Endothelial cell of umbilical vein (primary cell): Measurements from ENCODE around the gene ATP6AP2. TPM values are rescaled to one million over a fixed set of nuclear protein-coding genes. Genes with fewer than 3 reads are reported as not detected.

Experiments used
- BruUV-seq: library from RNA; stranded (reverse); fragments of 400-500 nt; replicated peaks from 2 replicates; lab custom pipeline; 2021; lab: Mats Ljungman, UMichigan
- CTCF ChIA-PET: fragments of 300-600, 350-600 bp; sonication (Branson Sonifier 250); formaldehyde crosslinking; loops from one replicate; lab custom pipeline; 2021; ENCODE audit warnings: antibody characterized with exemption, inconsistent platforms; lab: Charles Lee
- POLR2A ChIA-PET: fragments of 300-600, 350-600 bp; sonication (Branson Sonifier 250); formaldehyde crosslinking; loops from one replicate; lab custom pipeline; 2021; ENCODE audit warnings: antibody characterized with exemption, inconsistent platforms; lab: Charles Lee
- DNase-seq: peaks from one replicate; pipeline ENCODE4 v3.0.0-alpha.2; 2011; ENCODE audit warnings: low read depth, low spot score
- FAIRE-seq: peaks from 2 replicates; lab custom pipeline; 2011; peaks lifted over from hg19 to GRCh38; lab: Jason Lieb, UNC
- H2AFZ ChIP-seq: 2 replicates; pipeline ENCODE4 v1.6.0; 2012; ENCODE audit warnings: low read depth, low read length, control low read depth, inconsistent platforms
- H3K27ac ChIP-seq: 2 replicates; pipeline ENCODE4 v1.5.1; 2011; ENCODE audit warnings: low read depth, mild to moderate bottlenecking, control low read depth, low read length, moderate library complexity; ENCODE audit not compliant: insufficient read depth
- H3K27me3 ChIP-seq, 2 experiments: 2 replicates each; pipeline versions ENCODE4 v1.6.0 to v1.6.1; 2011; ENCODE audit warnings: low read length in 2 of 2, mixed read lengths in 1 of 2; ENCODE audit not compliant: control insufficient read depth in 2 of 2, insufficient read depth in 2 of 2
- H3K36me3 ChIP-seq, 2 experiments: 2 replicates in 1 of 2; 3 replicates in 1 of 2; pipeline ENCODE4 v1.5.1; 2011; ENCODE audit warnings: low read length in 2 of 2, mild to moderate bottlenecking in 1 of 2, moderate library complexity in 1 of 2; ENCODE audit not compliant: control insufficient read depth in 2 of 2, insufficient read depth in 2 of 2; ENCODE audit errors: extremely low read depth in 1 of 2
- H3K4me1 ChIP-seq: 3 replicates; pipeline ENCODE4 v1.5.1; 2011; ENCODE audit warnings: mild to moderate bottlenecking, low read length; ENCODE audit not compliant: control insufficient read depth, insufficient read depth; ENCODE audit errors: extremely low read depth
- H3K4me2 ChIP-seq: 2 replicates; pipeline ENCODE4 v1.6.1; 2011; ENCODE audit warnings: low read length, control low read depth, mixed read lengths; ENCODE audit not compliant: insufficient read depth
- H3K4me3 ChIP-seq, 3 experiments: fragments of 200-600 bp in 1 of 3; sonication (generic), shearing (Covaris generic) in 1 of 3; replicated peaks in 1 of 3; 2 replicates each; pipeline ENCODE4 v1.5.1; 2011 to 2016; ENCODE audit warnings: control low read depth in 3 of 3, low read length in 3 of 3, mild to moderate bottlenecking in 2 of 3, inconsistent platforms in 1 of 3, low read depth in 1 of 3, moderate library complexity in 1 of 3; ENCODE audit not compliant: insufficient read depth in 1 of 3
- H3K79me2 ChIP-seq: 2 replicates; pipeline ENCODE4 v1.6.0; 2012; ENCODE audit warnings: low read length, inconsistent platforms; ENCODE audit not compliant: control insufficient read depth, insufficient read depth
- H3K9ac ChIP-seq: replicated peaks from 2 replicates; pipeline ENCODE3; 2011; ENCODE audit warnings: low read length, control low read depth; ENCODE audit not compliant: insufficient read depth; ENCODE audit errors: extremely low read depth
- H3K9me1 ChIP-seq: replicated peaks from 3 replicates; pipeline ENCODE4 v1.6.0; 2011; ENCODE audit warnings: mild to moderate bottlenecking, low read length; ENCODE audit not compliant: control insufficient read depth, insufficient read depth; ENCODE audit errors: extremely low read depth
- H3K9me3 ChIP-seq: replicated peaks from 2 replicates; pipeline ENCODE4 v1.5.1; 2012; ENCODE audit warnings: low read length, inconsistent platforms; ENCODE audit not compliant: control insufficient read depth, insufficient read depth
- H4K20me1 ChIP-seq: replicated peaks from 2 replicates; pipeline ENCODE3; 2011; ENCODE audit warnings: mild to moderate bottlenecking, low read length; ENCODE audit not compliant: control insufficient read depth, insufficient read depth; ENCODE audit errors: extremely low read depth
- EZH2 ChIP-seq: IDR thresholded peaks from 2 replicates; pipeline ENCODE4 v1.6.1; 2012; ENCODE audit warnings: borderline replicate concordance, low read depth, mild to moderate bottlenecking, moderate library complexity, low read length, inconsistent platforms; ENCODE audit not compliant: severe bottlenecking
- FOS ChIP-seq: IDR thresholded peaks from 2 replicates; pipeline ENCODE4 v1.6.1; 2011; ENCODE audit warnings: mild to moderate bottlenecking, low read length, moderate library complexity, borderline replicate concordance; ENCODE audit not compliant: insufficient read depth
- GATA2 ChIP-seq: IDR thresholded peaks from 2 replicates; pipeline ENCODE4 v1.7.0; 2011; ENCODE audit warnings: low read depth, mild to moderate bottlenecking, moderate library complexity, mixed read lengths, low read length; ENCODE audit not compliant: insufficient read length, insufficient read depth
- JUN ChIP-seq: IDR thresholded peaks from 2 replicates; pipeline ENCODE4 v1.6.1; 2011; ENCODE audit warnings: borderline replicate concordance, low read depth; ENCODE audit not compliant: insufficient read length, insufficient read depth
- MYC ChIP-seq: IDR thresholded peaks from one replicate; pipeline ENCODE4 v1.6.1; 2011; ENCODE audit warnings: mild to moderate bottlenecking, low read depth, low read length
- POLR2A ChIP-seq: IDR thresholded peaks from 2 replicates; pipeline ENCODE4 v1.6.1; 2012; ENCODE audit warnings: low read depth, mild to moderate bottlenecking, control low read depth, low read length
- POLR2AphosphoS5 ChIP-seq: IDR thresholded peaks from 2 replicates; pipeline ENCODE4 v1.6.1; 2012; ENCODE audit warnings: low read depth, mild to moderate bottlenecking, control low read depth, low read length, moderate library complexity; ENCODE audit not compliant: insufficient read depth
- dilution Hi-C: fragments of 300-500 bp; cut with MboI; formaldehyde crosslinking; loops from one replicate; pipeline ENCODE4 v1.15.0; 2019; ENCODE audit warnings: low sequenced_read_pairs; ENCODE audit not compliant: extremely low pct_ligation_motif_present
- intact Hi-C: fragments of 100-400 bp; cut with micrococcal nuclease; formaldehyde crosslinking; loops from one replicate; pipeline ENCODE4 v1.10.0; 2022
- polyA plus RNA-seq, 4 experiments: library from polyadenylated mRNA; depleted of rRNA in 3 of 4; stranded (reverse) in 3 of 4; unstranded in 1 of 4; fragments of >200 nt; gene quantifications; 2 replicates each; pipeline versions ENCODE4 v1.2.1 to v1.2.3, GENCODE V29; 2011 to 2012; ENCODE audit warnings: missing spikeins in 1 of 4
- total RNA-seq: library from RNA; stranded (reverse); gene quantifications from 2 replicates; pipeline ENCODE4 v1.2.3, GENCODE V29; 2021
- TF ChIP-seq, protein P1 (sequence below), 2 donors: IDR thresholded peaks; 1 replicate in 1 of 2; 2 replicates in 1 of 2; pipeline ENCODE4 v1.5.1; 2011; ENCODE audit warnings: low read length in 2 of 2, mild to moderate bottlenecking in 2 of 2, moderate library complexity in 2 of 2, control low read depth in 1 of 2, inconsistent platforms in 1 of 2, low read depth in 1 of 2; ENCODE audit not compliant: insufficient read depth in 1 of 2; ENCODE audit errors: extremely low read depth in 1 of 2
- TF ChIP-seq, protein P2 (sequence below): IDR thresholded peaks from 2 replicates; pipeline ENCODE4 v1.6.1; 2011; ENCODE audit not compliant: insufficient read depth, insufficient read length

ATP6AP2 gene
- total and polyA plus RNA-seq, 2 donors (not counting 3 experiments of a cell fraction or from before 2014, with no cell fraction given) = 84.6 to 95.9 TPM

DNA sequence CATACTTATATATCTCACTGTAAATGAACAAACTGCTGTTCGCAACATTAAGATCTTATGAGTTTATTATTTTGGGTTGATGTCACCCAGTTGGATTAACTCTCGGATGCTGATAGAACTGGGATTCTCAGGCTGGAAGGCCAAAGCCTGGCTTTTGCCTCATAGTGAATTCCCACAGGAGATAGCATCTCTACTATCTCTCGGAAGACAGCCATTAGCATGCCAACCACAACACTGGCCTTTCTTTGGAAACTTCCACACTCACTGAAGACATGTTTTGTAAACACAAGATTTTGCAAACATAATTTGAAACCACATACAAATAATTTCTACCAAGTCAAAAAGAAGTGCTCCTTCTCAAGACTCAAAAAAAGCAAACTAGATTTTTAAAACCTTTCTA is 4.5 kb upstream of the ATP6AP2 start:
- Histone ChIP-seq H4K20me1 (no peaks in the 10 kb centered on the region), H2AFZ (no peak overlapping the region), H3K27ac (no peak overlapping the region), H3K36me3 (no peaks in the 10 kb centered on the region), H3K9ac (no peak overlapping the region), H3K4me1 (peaks cover 3% of the 10 kb centered on the region), H3K9me3 (no peaks in the 10 kb centered on the region), H3K4me2 (no peak overlapping the region), H3K4me3 (no peak overlapping the region), H3K27me3 (no peaks in the 10 kb centered on the region), H3K9me1 (no peaks in the 10 kb centered on the region), H3K79me2 (peaks cover under 1% of the 10 kb centered on the region)
- BruUV-seq = no TSS peak
- intact Hi-C loops (no loop called here), dilution Hi-C loops (no loop called here)
- no peak for TF ChIP-seq MYC
- TF ChIP-seq, protein P1, sequence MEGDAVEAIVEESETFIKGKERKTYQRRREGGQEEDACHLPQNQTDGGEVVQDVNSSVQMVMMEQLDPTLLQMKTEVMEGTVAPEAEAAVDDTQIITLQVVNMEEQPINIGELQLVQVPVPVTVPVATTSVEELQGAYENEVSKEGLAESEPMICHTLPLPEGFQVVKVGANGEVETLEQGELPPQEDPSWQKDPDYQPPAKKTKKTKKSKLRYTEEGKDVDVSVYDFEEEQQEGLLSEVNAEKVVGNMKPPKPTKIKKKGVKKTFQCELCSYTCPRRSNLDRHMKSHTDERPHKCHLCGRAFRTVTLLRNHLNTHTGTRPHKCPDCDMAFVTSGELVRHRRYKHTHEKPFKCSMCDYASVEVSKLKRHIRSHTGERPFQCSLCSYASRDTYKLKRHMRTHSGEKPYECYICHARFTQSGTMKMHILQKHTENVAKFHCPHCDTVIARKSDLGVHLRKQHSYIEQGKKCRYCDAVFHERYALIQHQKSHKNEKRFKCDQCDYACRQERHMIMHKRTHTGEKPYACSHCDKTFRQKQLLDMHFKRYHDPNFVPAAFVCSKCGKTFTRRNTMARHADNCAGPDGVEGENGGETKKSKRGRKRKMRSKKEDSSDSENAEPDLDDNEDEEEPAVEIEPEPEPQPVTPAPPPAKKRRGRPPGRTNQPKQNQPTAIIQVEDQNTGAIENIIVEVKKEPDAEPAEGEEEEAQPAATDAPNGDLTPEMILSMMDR (IDR thresholded peaks at IDR 0.05; ENCODE audit: extremely low read depth in 1 of 2, insufficient read depth in 1 of 2, low read depth in 1 of 2, low read length in 2 of 2) = no peak
- TF ChIP-seq FOS = no peak
- no peak for TF ChIP-seq GATA2
- TF ChIP-seq JUN = no peak
- TF ChIP-seq, protein P2, sequence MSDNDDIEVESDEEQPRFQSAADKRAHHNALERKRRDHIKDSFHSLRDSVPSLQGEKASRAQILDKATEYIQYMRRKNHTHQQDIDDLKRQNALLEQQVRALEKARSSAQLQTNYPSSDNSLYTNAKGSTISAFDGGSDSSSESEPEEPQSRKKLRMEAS = no peak
- TF ChIP-seq POLR2AphosphoS5 = no peak
- TF ChIP-seq POLR2A = no peak
- TF ChIP-seq EZH2 = no peak
- DNase-seq (no peak), FAIRE-seq (no peak)
- CTCF ChIA-PET = no interaction called here
- POLR2A ChIA-PET = no interaction called here
